Adrenal gland (tissue), 12 donors: ENCODE data around the gene RPL19. TPM values are rescaled to one million over a fixed set of nuclear protein-coding genes. Genes with fewer than 3 reads are reported as not detected.

Source experiments
- DNase-seq, 7 donors: peaks; one replicate each; pipeline ENCODE4 v3.0.0-alpha.2; 2019 to 2020
- H3K27ac ChIP-seq, 5 donors: fragments of 200-600 bp; sonication (generic) in 4 of 5; 1 replicate in 3 of 5; 2 replicates in 2 of 5; pipeline versions ENCODE4 v1.5.1 to v1.8.0; 2016 to 2020; ENCODE audit warnings: mild to moderate bottlenecking in 1 of 5
- H3K27me3 ChIP-seq: fragments of 200-600 bp; 2 replicates; pipeline ENCODE4 v1.8.0; 2021
- H3K36me3 ChIP-seq, 2 donors: fragments of 200-600 bp; replicated peaks in 1 of 2; 1 replicate in 1 of 2; 2 replicates in 1 of 2; pipeline versions ENCODE4 v1.5.1 to v1.8.0; 2018 to 2022
- H3K4me1 ChIP-seq, 2 donors: fragments of 200-600 bp; replicated peaks in 1 of 2; 1 replicate in 1 of 2; 2 replicates in 1 of 2; pipeline versions ENCODE4 v1.5.1 to v1.8.0; 2018 to 2021
- H3K4me3 ChIP-seq, 4 donors: fragments of 200-600 bp; sonication (generic) in 3 of 4; one replicate each; pipeline ENCODE4 v1.5.1; 2016 to 2018
- H3K9me3 ChIP-seq, 3 donors: fragments of 200-600 bp; sonication (generic) in 1 of 3; replicated peaks in 1 of 3; 1 replicate in 2 of 3; 2 replicates in 1 of 3; pipeline versions ENCODE4 v1.5.1 to v1.8.0; 2016 to 2021
- CTCF ChIP-seq, 6 experiments: fragments of 450-650 bp in 4 of 6; fragments of 200-600 bp in 2 of 6; sonication (generic) in 1 of 6; IDR thresholded peaks; 1 replicate in 5 of 6; 2 replicates in 1 of 6; pipeline versions ENCODE4 v1.5.1 to v1.8.0; 2016 to 2021; ENCODE audit warnings: antibody characterized with exemption in 6 of 6, mild to moderate bottlenecking in 2 of 6, moderate library complexity in 1 of 6
- POLR2A ChIP-seq, 2 donors: fragments of 450-650 bp; IDR thresholded peaks; one replicate each; pipeline ENCODE4 v1.6.1; 2017; ENCODE audit warnings: antibody characterized with exemption in 2 of 2, mild to moderate bottlenecking in 2 of 2, moderate library complexity in 1 of 2
- WGBS, 4 donors: extraction: QIAGEN DNeasy Blood & Tissue Kit in 2 of 4; methylation state at CpG; one replicate each; pipeline versions ENCODE4 v1.1.5 to v1.1.7; 2013 to 2017; 5-methylcytosine and 5-hydroxymethylcytosine counted together
- intact Hi-C, 2 donors: fragments of 100-400 bp; cut with DNase I; formaldehyde crosslinking; loops; one replicate each; pipeline versions ENCODE4 v1.14.1 to v1.15.0; 2022 to 2023
- polyA plus RNA-seq, 3 donors: library from polyadenylated mRNA; stranded (reverse); fragments of 200-250 nt in 2 of 3; fragments of 350-450 nt in 1 of 3; fragmentation: Illumina TruSeq in 1 of 3; extraction: RNeasy Lipid Tissue Mini Kit (QIAGEN cat#74804) in 1 of 3; gene quantifications; one replicate each; pipeline ENCODE4 v1.2.3, GENCODE V29; 2013 to 2014
- total RNA-seq, 9 donors: library from RNA; depleted of rRNA in 4 of 9; stranded (reverse); fragments of >200 nt in 4 of 9; fragments of 120-200 nt in 1 of 9; fragmentation: NEBNext Ultra II Directional in 1 of 9; extraction: Animal tissue kit (Norgen Biotek cat#: 25700) in 1 of 9; gene quantifications; one replicate each; pipeline versions ENCODE4 v1.1.0 to v1.2.4, GENCODE V29; 2013 to 2023
- donor health status: healthy with polysubstance abuse.
- donor health status: Bipolar disorder and iron deficiency.
- donor health status: DM: yes; HTN: yes; CAD: no.
- donor health status: DM: no; HTN: no; CAD: no.
- donor health status: DM: no; HTN: no; CAD: no.
- donor health status: DM: yes; HTN: yes; CAD: no.

The RPL19 gene
- total and polyA plus RNA-seq, 12 donors = 1,513 to 4,908 (median 2,461) TPM

DNA sequence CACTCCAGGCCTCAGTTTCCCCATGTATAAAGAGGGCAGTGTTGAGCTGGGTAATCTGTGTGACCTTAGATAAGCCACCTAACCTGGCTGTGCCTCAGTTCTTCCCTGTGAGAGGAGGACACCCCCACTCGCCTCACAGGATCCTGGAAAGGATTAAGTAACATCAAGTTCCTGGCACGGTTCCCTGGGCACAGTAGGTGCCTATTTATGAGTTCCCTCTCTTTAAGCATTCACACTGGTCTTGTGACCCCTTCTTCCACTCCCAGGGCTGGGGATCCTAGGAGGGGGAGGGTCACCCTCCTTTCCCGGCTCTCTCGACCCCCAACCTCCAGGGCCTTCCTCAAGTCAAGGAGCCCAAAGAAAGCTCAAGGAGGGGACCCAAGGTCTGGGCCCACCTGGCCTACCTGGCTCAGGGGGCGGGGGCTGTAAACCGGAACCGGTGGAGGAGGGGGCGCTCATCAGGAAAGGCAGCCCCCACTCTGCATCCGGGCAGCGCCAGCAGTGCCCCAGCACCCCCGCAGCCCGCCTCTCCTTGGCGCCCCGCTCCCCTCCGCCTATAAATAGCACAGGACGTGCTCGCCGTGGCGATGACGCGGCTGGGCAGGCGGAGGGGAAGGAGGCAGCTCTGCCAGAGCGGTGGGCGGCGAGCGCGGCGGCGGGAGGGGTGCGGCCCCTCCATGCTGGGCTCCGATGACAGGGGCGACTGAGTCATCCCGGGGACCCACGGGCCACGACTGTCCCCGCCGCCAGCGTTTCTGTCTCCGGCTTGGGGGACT, 9.4 kb downstream of the RPL19 start:
- no peak for TF ChIP-seq POLR2A (IDR thresholded peaks at IDR 0.05)
- no peak for TF ChIP-seq CTCF (IDR thresholded peaks at IDR 0.05)
- H3K4me1 ChIP-seq = peaks cover 8 to 22% of the 10 kb centered on the region in 2 donors
- WGBS, 4 donors = 3 to 14% (median 5%) methylated on average over 2 to 39 of the region's 39 CpGs
- DNase-seq = peak; percentile 73 to 88 (median 79)
- H3K9me3 ChIP-seq = no peaks in the 10 kb centered on the region
- H3K4me3 ChIP-seq = peak overlapping the region in 1 of 4 donors; percentile 43
- intact Hi-C loops = loop anchor here (5.0 kb wide), 1 partner anchor 33 kb away; no protein-coding TSS in a partner anchor
- no peaks in the 10 kb centered on the region for H3K27me3 ChIP-seq
- H3K27ac ChIP-seq = peak overlapping the region in 2 of 5 donors; percentile 49 to 72
- peaks cover 0 to 7% of the 10 kb centered on the region in 2 donors for H3K36me3 ChIP-seq

- no peak for DNase-seq
- H3K4me3 ChIP-seq = peak overlapping the region in 1 of 4 donors; percentile 43
- 15 to 41% (median 32%) methylated on average over 5 to 22 of the region's 22 CpGs for WGBS, 4 donors
- H3K4me1 ChIP-seq = peaks cover 8 to 22% of the 10 kb centered on the region in 2 donors
- H3K9me3 ChIP-seq = no peaks in the 10 kb centered on the region
- peak overlapping the region in 2 of 5 donors; percentile 49 to 72 for H3K27ac ChIP-seq
- no peaks in the 10 kb centered on the region for H3K27me3 ChIP-seq
- intact Hi-C loops = no loop called here
- TF ChIP-seq CTCF (IDR thresholded peaks at IDR 0.05) (no peak), POLR2A (IDR thresholded peaks at IDR 0.05) (no peak)
- H3K36me3 ChIP-seq = peaks cover 0 to 2% of the 10 kb centered on the region in 2 donors
Observed at GRCh38 chr17:39210093-39210434, 10.0 kb downstream of the RPL19 start.

DNA sequence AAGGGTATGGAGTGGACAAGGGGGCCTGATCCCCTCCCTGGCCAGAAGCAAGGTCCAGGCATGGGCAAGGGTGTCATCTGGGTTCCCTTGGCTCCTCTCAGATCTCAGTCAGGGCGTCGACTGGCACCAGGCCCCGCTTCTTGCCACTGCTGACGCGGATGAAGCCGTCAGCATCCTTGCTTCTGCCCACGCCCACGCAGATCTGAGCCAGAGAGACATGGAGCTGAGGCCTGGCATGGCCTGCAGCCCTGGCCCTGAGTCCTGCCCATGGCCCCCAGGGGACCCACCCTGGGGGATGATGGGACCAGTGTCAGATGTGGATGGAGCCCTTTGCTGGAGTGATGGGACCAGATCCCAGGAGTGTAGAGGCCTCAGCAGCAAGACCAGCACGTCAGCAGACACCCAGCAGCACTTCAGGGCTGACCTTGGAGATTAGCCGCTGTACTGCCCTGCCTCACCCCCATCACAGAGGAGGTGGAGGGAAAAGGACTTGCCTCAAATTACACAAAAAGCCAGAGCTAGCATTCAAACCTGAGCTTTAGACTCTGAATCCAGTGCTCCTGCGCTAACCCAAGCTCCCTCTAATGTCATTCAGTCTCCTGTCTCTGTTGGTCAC, 12.2 kb downstream of the RPL19 start:
- H3K27me3 ChIP-seq = no peaks in the 10 kb centered on the region
- H3K36me3 ChIP-seq = no peaks in the 10 kb centered on the region
- peak overlapping the region in 2 of 5 donors; percentile 8 to 16 for H3K27ac ChIP-seq
- peak in 4 of 7 donors; percentile 38 to 69 (median 56) for DNase-seq
- TF ChIP-seq CTCF (IDR thresholded peaks at IDR 0.05) (no peak), POLR2A (IDR thresholded peaks at IDR 0.05) (no peak)
- peaks cover 8 to 22% of the 10 kb centered on the region in 2 donors for H3K4me1 ChIP-seq
- WGBS, 4 donors = 62 to 69% (median 64%) methylated on average over 3 to 11 of the region's 11 CpGs
- no peaks in the 10 kb centered on the region for H3K9me3 ChIP-seq
- no peak overlapping the region for H3K4me3 ChIP-seq
- intact Hi-C loops = no loop called here

DNA sequence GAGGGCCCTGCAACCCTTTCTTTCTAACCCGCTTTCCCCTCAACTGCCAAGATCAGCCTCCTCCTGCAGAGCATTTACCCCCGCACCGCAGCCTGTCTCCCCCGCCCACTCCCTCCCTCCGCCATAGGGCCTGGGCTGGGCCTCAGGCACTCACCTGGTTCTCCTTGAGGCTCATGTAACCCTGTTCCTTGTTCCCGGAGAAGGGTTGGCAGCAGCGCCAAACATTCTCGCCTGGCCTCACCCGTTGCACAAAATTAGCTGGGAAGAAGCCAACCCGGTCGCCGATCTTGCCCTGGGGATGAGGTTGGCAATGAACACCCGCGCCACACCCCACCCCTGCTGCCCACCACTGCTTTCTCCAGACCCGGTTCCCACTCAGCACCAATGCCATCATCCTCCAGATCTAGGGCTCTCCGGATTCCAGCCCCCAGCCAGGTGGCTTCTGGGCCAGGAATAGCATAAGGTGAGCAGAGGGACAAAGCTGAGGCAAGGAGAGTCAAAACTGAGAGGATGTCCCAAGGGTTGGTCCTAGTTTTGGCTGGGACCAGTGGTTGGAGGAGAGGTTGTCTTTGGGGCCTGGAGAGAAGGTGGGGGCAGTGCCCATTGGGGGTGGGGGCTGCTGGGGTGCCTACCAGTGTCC, 12.9 kb downstream of the RPL19 start:
- Histone ChIP-seq H3K4me1 (peaks cover 8 to 22% of the 10 kb centered on the region in 2 donors), H3K27ac (peak overlapping the region in 2 of 5 donors; percentile 8 to 16), H3K27me3 (no peaks in the 10 kb centered on the region), H3K9me3 (no peaks in the 10 kb centered on the region), H3K4me3 (no peak overlapping the region), H3K36me3 (no peaks in the 10 kb centered on the region)
- peak in 1 of 7 donors; percentile 32 for DNase-seq
- 64 to 78% (median 73%) methylated on average over 13 to 16 of the region's 16 CpGs for WGBS, 4 donors
- intact Hi-C loops = no loop called here
- TF ChIP-seq CTCF (IDR thresholded peaks at IDR 0.05) (no peak), POLR2A (IDR thresholded peaks at IDR 0.05) (no peak)
